Lower leg skin (tissue), 4 donors: ENCODE data around the gene UBE2M. TPM values are rescaled to one million over a fixed set of nuclear protein-coding genes. Genes with fewer than 3 reads are reported as not detected.
"Not testable (repeated sequence)": the region's sequence is repeated elsewhere in the genome, so short reads cannot be mapped to it uniquely, and the experiment has no call there.

ENCODE experiments used
- DNase-seq, 2 donors: peaks; one replicate each; pipeline ENCODE4 v3.0.0-alpha.2; 2019; ENCODE audit warnings: low spot score in 2 of 2
- H3K4me3 ChIP-seq: fragments of 200-600 bp; sonication (generic); 2 replicates; pipeline ENCODE4 v1.5.1; 2017; ENCODE audit warnings: mild to moderate bottlenecking, low read depth; ENCODE audit not compliant: poor library complexity, severe bottlenecking
- CTCF ChIP-seq, 3 donors: fragments of 450-650 bp; IDR thresholded peaks; one replicate each; pipeline ENCODE4 v1.5.1; 2016; ENCODE audit warnings: antibody characterized with exemption in 3 of 3, mild to moderate bottlenecking in 3 of 3, moderate library complexity in 2 of 3
- POLR2A ChIP-seq, 2 donors: fragments of 450-650 bp; IDR thresholded peaks; one replicate each; pipeline ENCODE4 v1.6.1; 2016 to 2017; ENCODE audit warnings: antibody characterized with exemption in 2 of 2, mild to moderate bottlenecking in 1 of 2, moderate library complexity in 1 of 2
- WGBS, 2 donors: methylation state at CpG; one replicate each; pipeline ENCODE4 v1.1.5; 2018; 5-methylcytosine and 5-hydroxymethylcytosine counted together
- intact Hi-C: fragments of 100-400 bp; cut with DNase I; formaldehyde crosslinking; loops from one replicate; pipeline ENCODE4 v1.15.0; 2023; ENCODE audit warnings: low total_unique reads
- total RNA-seq, 4 donors: library from RNA; depleted of rRNA; stranded (reverse); fragments of >200 nt; gene quantifications; one replicate each; pipeline ENCODE4 v1.1.0, GENCODE V29; 2016

UBE2M gene
- total RNA-seq, 4 donors from 2014 or later: 14.8 to 37.0 (median 23.6) TPM

GRCh38 chr19:58581227-58582141 is 23.1 kb upstream of the UBE2M start:
- intact Hi-C loops: no loop called here
- no peak overlapping the region for H3K4me3 ChIP-seq
- peak in 1 of 3 donors; percentile 66 for TF ChIP-seq CTCF (IDR thresholded peaks at IDR 0.05)
- TF ChIP-seq POLR2A (IDR thresholded peaks at IDR 0.05): no peak
- DNase-seq: peak; percentile 78 to 96
- 78 to 80% methylated on average over 55 to 57 of the region's 62 CpGs for WGBS, 2 donors

GRCh38 chr19:58579473-58580142 is 21.2 kb upstream of the UBE2M start:
- intact Hi-C loops: no loop called here
- no peak for DNase-seq
- TF ChIP-seq POLR2A (IDR thresholded peaks at IDR 0.05) (no peak), CTCF (IDR thresholded peaks at IDR 0.05) (no peak)
- 89 to 92% methylated on average over 8 of the region's 8 CpGs for WGBS, 2 donors
- no peak overlapping the region for H3K4me3 ChIP-seq

- WGBS, 2 donors: 88 to 89% methylated on average over 11 of the region's 11 CpGs
- no peak overlapping the region for H3K4me3 ChIP-seq
- intact Hi-C loops: no loop called here
- TF ChIP-seq POLR2A (IDR thresholded peaks at IDR 0.05) (no peak), CTCF (IDR thresholded peaks at IDR 0.05) (no peak)
- DNase-seq: peak in 1 of 2 donors; percentile 72
Observed at GRCh38 chr19:58578012-58578925, 19.9 kb upstream of the UBE2M start.

GRCh38 chr19:58577581-58577980 is 19.2 kb upstream of the UBE2M start:
- 92 to 97% methylated on average over 2 of the region's 2 CpGs for WGBS, 2 donors
- DNase-seq: not testable (repeated sequence)

GRCh38 chr19:58575183-58576041 is 17.0 kb upstream of the UBE2M start:
- intact Hi-C loops: no loop called here
- H3K4me3 ChIP-seq: peak overlapping the region; percentile 54
- 0% methylated on average over 50 to 52 of the region's 66 CpGs for WGBS, 2 donors
- DNase-seq: peak; percentile 84 to 97
- TF ChIP-seq POLR2A (IDR thresholded peaks at IDR 0.05) (no peak), CTCF (IDR thresholded peaks at IDR 0.05) (no peak)

More at GRCh38 chr19:58577581-58577980, 19.2 kb upstream of the UBE2M start:
- intact Hi-C loops, H3K4me3 ChIP-seq: not testable (repeated sequence)
